ENCODE results near the gene NCOA3.

NCOA3 gene

GRCh38 chr20:47682916-47683315 is 181.2 kb downstream of the NCOA3 start:
- Histone ChIP-seq H3K27me3 (ENCODE audit: insufficient read depth, low read length, poor library complexity, severe bottlenecking) (no peaks in the 10 kb centered on the region), H3K36me3 (ENCODE audit: insufficient read depth, low read length) (no peaks in the 10 kb centered on the region), H3F3A (ENCODE audit: low read depth) (no peaks in the 10 kb centered on the region), H3K9ac (ENCODE audit: low read depth, low read length, poor library complexity, severe bottlenecking) (no peak overlapping the region), H3K4me3 (ENCODE audit: low read length, poor library complexity, severe bottlenecking) (no peak overlapping the region), H3K4me1 (ENCODE audit: insufficient read depth, low read length, poor library complexity, severe bottlenecking) (no peaks in the 10 kb centered on the region), H3K4me2 (ENCODE audit: low read depth, low read length, poor library complexity, severe bottlenecking) (no peak overlapping the region), H4K20me1 (ENCODE audit: insufficient read depth, low read length, poor library complexity, severe bottlenecking) (no peaks in the 10 kb centered on the region), H2AFZ (ENCODE audit: low read length) (no peak overlapping the region), H3K9me2 (replicated peaks; ENCODE audit: low read depth, low read length) (no peaks in the 10 kb centered on the region), H3K79me2 (ENCODE audit: insufficient read depth, low read length) (no peaks in the 10 kb centered on the region), H3K9me3 (ENCODE audit: insufficient read depth, low read depth, low read length) (no peaks in the 10 kb centered on the region)
- TF ChIP-seq CTCF (conservative IDR thresholded peaks at IDR 0.05; ENCODE audit: low read length) (no peak), EZH2phosphoT487 (IDR thresholded peaks at IDR 0.05; ENCODE audit: borderline replicate concordance) (no peak)

GRCh38 chr20:47684306-47685080 is 182.8 kb downstream of the NCOA3 start:
- Histone ChIP-seq H2AFZ (ENCODE audit: low read length) (no peak overlapping the region), H3F3A (ENCODE audit: low read depth) (no peaks in the 10 kb centered on the region), H3K27me3 (ENCODE audit: insufficient read depth, low read length, poor library complexity, severe bottlenecking) (no peaks in the 10 kb centered on the region), H3K4me3 (ENCODE audit: low read length, poor library complexity, severe bottlenecking) (no peak overlapping the region), H4K20me1 (ENCODE audit: insufficient read depth, low read length, poor library complexity, severe bottlenecking) (no peaks in the 10 kb centered on the region), H3K4me2 (ENCODE audit: low read depth, low read length, poor library complexity, severe bottlenecking) (no peak overlapping the region), H3K36me3 (ENCODE audit: insufficient read depth, low read length) (no peaks in the 10 kb centered on the region), H3K79me2 (ENCODE audit: insufficient read depth, low read length) (no peaks in the 10 kb centered on the region), H3K9ac (ENCODE audit: low read depth, low read length, poor library complexity, severe bottlenecking) (no peak overlapping the region), H3K4me1 (ENCODE audit: insufficient read depth, low read length, poor library complexity, severe bottlenecking) (no peaks in the 10 kb centered on the region), H3K9me2 (replicated peaks; ENCODE audit: low read depth, low read length) (no peaks in the 10 kb centered on the region), H3K9me3 (ENCODE audit: insufficient read depth, low read depth, low read length) (no peaks in the 10 kb centered on the region)
- TF ChIP-seq EZH2phosphoT487 (IDR thresholded peaks at IDR 0.05; ENCODE audit: borderline replicate concordance) (no peak), CTCF (conservative IDR thresholded peaks at IDR 0.05; ENCODE audit: low read length) (no peak)

- peaks cover 7% of the 10 kb centered on the region for H3K9me3 ChIP-seq (ENCODE audit: insufficient read depth, low read depth, low read length)
- TF ChIP-seq CTCF (conservative IDR thresholded peaks at IDR 0.05; ENCODE audit: low read length) = no peak
- no peak for TF ChIP-seq EZH2phosphoT487 (IDR thresholded peaks at IDR 0.05; ENCODE audit: borderline replicate concordance)
- H3K79me2 ChIP-seq (ENCODE audit: insufficient read depth, low read length) = no peaks in the 10 kb centered on the region
- H4K20me1 ChIP-seq (ENCODE audit: insufficient read depth, low read length, poor library complexity, severe bottlenecking) = no peaks in the 10 kb centered on the region
- H3K9me2 ChIP-seq (replicated peaks; ENCODE audit: low read depth, low read length) = no peaks in the 10 kb centered on the region
- H3K4me1 ChIP-seq (ENCODE audit: insufficient read depth, low read length, poor library complexity, severe bottlenecking) = no peaks in the 10 kb centered on the region
- H3F3A ChIP-seq (ENCODE audit: low read depth) = no peaks in the 10 kb centered on the region
- no peaks in the 10 kb centered on the region for H3K27me3 ChIP-seq (ENCODE audit: insufficient read depth, low read length, poor library complexity, severe bottlenecking)
- no peak overlapping the region for H3K4me2 ChIP-seq (ENCODE audit: low read depth, low read length, poor library complexity, severe bottlenecking)
- H3K4me3 ChIP-seq (ENCODE audit: low read length, poor library complexity, severe bottlenecking) = no peak overlapping the region
- no peaks in the 10 kb centered on the region for H3K36me3 ChIP-seq (ENCODE audit: insufficient read depth, low read length)
- no peak overlapping the region for H2AFZ ChIP-seq (ENCODE audit: low read length)
- H3K9ac ChIP-seq (ENCODE audit: low read depth, low read length, poor library complexity, severe bottlenecking) = no peak overlapping the region
Measured at GRCh38 chr20:47686545-47686944, 184.9 kb downstream of the NCOA3 start.
